Testis (tissue), 2 donors: ENCODE data around the gene NHLH2.

Source experiments
- CTCF ChIP-seq, 3 experiments: fragments of 450-650 bp in 2 of 3; fragments of 200-600 bp in 1 of 3; sonication (generic) in 1 of 3; IDR thresholded peaks; one replicate each; pipeline ENCODE4 v1.5.1; 2016 to 2019; ENCODE audit warnings: antibody characterized with exemption in 3 of 3, mild to moderate bottlenecking in 2 of 3, moderate library complexity in 1 of 3
- POLR2A ChIP-seq: fragments of 450-650 bp; IDR thresholded peaks from one replicate; pipeline ENCODE4 v1.6.1; 2017; ENCODE audit warnings: antibody characterized with exemption, mild to moderate bottlenecking, moderate library complexity

GRCh38 chr1:115854005-115854404, 13.1 kb upstream of the NHLH2 start:
- no peak for TF ChIP-seq CTCF (IDR thresholded peaks at IDR 0.05)
- no peak for TF ChIP-seq POLR2A
